CD14-positive monocyte (primary cell): ENCODE measurements around the gene RIPK3. TPM values are rescaled to one million over a fixed set of nuclear protein-coding genes. Genes with fewer than 3 reads are reported as not detected.
"Not testable (repeated sequence)": the region's sequence is repeated elsewhere in the genome, so short reads cannot be mapped to it uniquely, and the experiment has no call there.

Source experiments
- DNase-seq, 3 donors: peaks; one replicate each; pipeline ENCODE4 v3.0.0-alpha.2; 2011 to 2022
- H2AFZ ChIP-seq: 2 replicates; pipeline ENCODE4 v1.6.0; 2012; ENCODE audit warnings: mild to moderate bottlenecking, low read depth, low read length, inconsistent platforms; ENCODE audit not compliant: insufficient read depth, poor library complexity, severe bottlenecking
- H3K27ac ChIP-seq, 2 donors: 1 replicate in 1 of 2; 2 replicates in 1 of 2; pipeline ENCODE4 v1.5.1; 2012 to 2013; ENCODE audit warnings: low read length in 2 of 2, control low read depth in 1 of 2, inconsistent platforms in 1 of 2, low read depth in 1 of 2, mild to moderate bottlenecking in 1 of 2
- H3K27me3 ChIP-seq, 2 donors: one replicate each; pipeline versions ENCODE4 v1.6.0 to v1.6.1; 2011 to 2013; ENCODE audit warnings: low read length in 2 of 2; ENCODE audit not compliant: control insufficient read depth in 2 of 2, insufficient read depth in 2 of 2
- H3K36me3 ChIP-seq, 2 donors: replicated peaks in 1 of 2; 1 replicate in 1 of 2; 2 replicates in 1 of 2; pipeline versions ENCODE4 v1.5.1 to v1.6.1; 2012 to 2013; ENCODE audit warnings: low read length in 2 of 2, control low read depth in 1 of 2, inconsistent platforms in 1 of 2, mild to moderate bottlenecking in 1 of 2; ENCODE audit not compliant: insufficient read depth in 2 of 2, control insufficient read depth in 1 of 2
- H3K4me1 ChIP-seq, 2 donors: 1 replicate in 1 of 2; 2 replicates in 1 of 2; pipeline versions ENCODE4 v1.5.1 to v1.6.1; 2012 to 2013; ENCODE audit warnings: low read length in 2 of 2, control low read depth in 1 of 2, inconsistent platforms in 1 of 2, mild to moderate bottlenecking in 1 of 2, moderate library complexity in 1 of 2; ENCODE audit not compliant: insufficient read depth in 2 of 2, control insufficient read depth in 1 of 2
- H3K4me2 ChIP-seq: replicated peaks from 2 replicates; pipeline ENCODE3; 2012; ENCODE audit warnings: low read length, moderate library complexity, mild to moderate bottlenecking; ENCODE audit not compliant: poor library complexity, severe bottlenecking; ENCODE audit errors: extremely low read depth
- H3K4me3 ChIP-seq, 3 experiments: fragments of 200-600 bp in 1 of 3; sonication (generic) in 1 of 3; replicated peaks in 1 of 3; 1 replicate in 2 of 3; 2 replicates in 1 of 3; pipeline ENCODE4 v1.5.1; 2011 to 2013; ENCODE audit warnings: low read length in 3 of 3, mild to moderate bottlenecking in 3 of 3, control low read depth in 2 of 3, low read depth in 2 of 3, inconsistent platforms in 1 of 3, moderate library complexity in 1 of 3
- H3K79me2 ChIP-seq: 2 replicates; pipeline ENCODE4 v1.6.0; 2012; ENCODE audit warnings: mild to moderate bottlenecking, control low read depth, inconsistent platforms, low read length, moderate library complexity; ENCODE audit not compliant: insufficient read depth
- H3K9ac ChIP-seq: 2 replicates; pipeline ENCODE4 v1.6.0; 2017; ENCODE audit warnings: low read length, mild to moderate bottlenecking; ENCODE audit not compliant: insufficient read depth, poor library complexity, severe bottlenecking
- H3K9me3 ChIP-seq, 2 donors: replicated peaks in 1 of 2; 1 replicate in 1 of 2; 2 replicates in 1 of 2; pipeline versions ENCODE4 v1.5.1 to v1.6.1; 2012 to 2013; ENCODE audit warnings: low read length in 2 of 2, control low read depth in 1 of 2; ENCODE audit not compliant: control insufficient read depth in 1 of 2, insufficient read depth in 1 of 2
- H4K20me1 ChIP-seq: 2 replicates; pipeline ENCODE4 v1.6.0; 2012; ENCODE audit warnings: mild to moderate bottlenecking, low read length, control low read depth, moderate library complexity; ENCODE audit not compliant: insufficient read depth
- H3K27ac Mint-ChIP-seq, 7 donors: one replicate each; pipeline ENCODE4 v1.8.0; 2020; ENCODE audit warnings: mild to moderate bottlenecking in 7 of 7, mixed read lengths in 7 of 7, moderate library complexity in 6 of 7, inconsistent platforms in 2 of 7
- H3K27me3 Mint-ChIP-seq, 3 donors: one replicate each; pipeline ENCODE4 v1.8.0; 2021 to 2022; ENCODE audit warnings: low read depth in 3 of 3, mild to moderate bottlenecking in 3 of 3, mixed read lengths in 3 of 3, moderate library complexity in 3 of 3, inconsistent platforms in 1 of 3
- H3K36me3 Mint-ChIP-seq, 2 donors: one replicate each; pipeline ENCODE4 v1.8.0; 2020; ENCODE audit warnings: mixed read lengths in 2 of 2, inconsistent platforms in 1 of 2, mild to moderate bottlenecking in 1 of 2
- H3K4me1 Mint-ChIP-seq: one replicate; pipeline ENCODE4 v1.8.0; 2020; ENCODE audit warnings: mild to moderate bottlenecking, mixed read lengths
- H3K4me3 Mint-ChIP-seq, 2 donors: one replicate each; pipeline ENCODE4 v1.8.0; 2020; ENCODE audit warnings: mild to moderate bottlenecking in 2 of 2, mixed read lengths in 2 of 2, moderate library complexity in 1 of 2
- H3K9me3 Mint-ChIP-seq, 7 donors: one replicate each; pipeline ENCODE4 v1.8.0; 2020 to 2022; ENCODE audit warnings: mixed read lengths in 7 of 7, mild to moderate bottlenecking in 6 of 7, moderate library complexity in 6 of 7, inconsistent platforms in 2 of 7
- CTCF ChIP-seq: fragments of 200-600 bp; IDR thresholded peaks from one replicate; pipeline ENCODE4 v1.8.0; 2022; ENCODE audit warnings: antibody characterized with exemption, mild to moderate bottlenecking
- WGBS: methylation state at CpG from one replicate; pipeline ENCODE4 v1.1.5; 2013; ENCODE audit warnings: missing lambda C conversion rate; ENCODE audit not compliant: insufficient coverage; 5-methylcytosine and 5-hydroxymethylcytosine counted together
- intact Hi-C, 2 donors: fragments of 100-400 bp; cut with micrococcal nuclease; formaldehyde crosslinking; loops; one replicate each; pipeline versions ENCODE4 v1.15.0 to v1.15.1; 2023
- polyA plus RNA-seq, 3 donors: library from polyadenylated mRNA; depleted of rRNA in 1 of 3; unstranded in 2 of 3; stranded (reverse) in 1 of 3; fragments of 300-500 nt in 2 of 3; fragments of >200 nt in 1 of 3; fragmentation: Illumina TruSeq in 2 of 3; gene quantifications; 1 replicate in 2 of 3; 2 replicates in 1 of 3; pipeline ENCODE4 v1.2.3, GENCODE V29; 2012 to 2021

RIPK3 gene
- polyA plus RNA-seq, 3 donors: 11.7 to 69.6 (median 11.8) TPM

- H2AFZ ChIP-seq: no peak overlapping the region
- H4K20me1 ChIP-seq: no peaks in the 10 kb centered on the region
- no peaks in the 10 kb centered on the region for H3K36me3 Mint-ChIP-seq
- H3K27me3 ChIP-seq: no peaks in the 10 kb centered on the region
- H3K4me3 ChIP-seq: no peak overlapping the region
- H3K4me2 ChIP-seq: no peak overlapping the region
- peaks cover 0 to 2% (median 0%) of the 10 kb centered on the region in 7 donors for H3K9me3 Mint-ChIP-seq
- H3K4me1 Mint-ChIP-seq: no peaks in the 10 kb centered on the region
- no peak for DNase-seq
- H3K9ac ChIP-seq: no peak overlapping the region
- no peaks in the 10 kb centered on the region for H3K9me3 ChIP-seq
- H3K27me3 Mint-ChIP-seq: peaks cover 9 to 18% (median 10%) of the 10 kb centered on the region in 3 donors
- no peak for TF ChIP-seq CTCF
- WGBS: 70% methylated on average over 8 of the region's 16 CpGs
- H3K4me3 Mint-ChIP-seq: no peak overlapping the region
- H3K27ac ChIP-seq: no peak overlapping the region
- no peaks in the 10 kb centered on the region for H3K36me3 ChIP-seq
- H3K79me2 ChIP-seq: no peaks in the 10 kb centered on the region
- intact Hi-C loops: no loop called here
- H3K27ac Mint-ChIP-seq: no peak overlapping the region
- no peaks in the 10 kb centered on the region for H3K4me1 ChIP-seq
Measured at GRCh38 chr14:24376448-24377070, 36.8 kb upstream of the RIPK3 start.

GRCh38 chr14:24372701-24373416, 33.1 kb upstream of the RIPK3 start:
- Mint-ChIP-seq H3K9me3 (peaks cover 0 to 7% (median 2%) of the 10 kb centered on the region in 7 donors), H3K36me3 (no peaks in the 10 kb centered on the region), H3K27ac (no peak overlapping the region), H3K4me1 (peaks cover under 1% of the 10 kb centered on the region), H3K4me3 (no peak overlapping the region), H3K27me3 (peaks cover 28 to 36% (median 34%) of the 10 kb centered on the region in 3 donors)
- peaks cover 5 to 9% of the 10 kb centered on the region in 2 donors for H3K4me1 ChIP-seq
- H3K9me3 ChIP-seq: peaks cover 0 to 4% of the 10 kb centered on the region in 2 donors
- no peak for TF ChIP-seq CTCF
- intact Hi-C loops: loop anchor here in 1 of 2 donors (5.0 kb wide), 1 partner anchor 34 kb away; no protein-coding TSS in a partner anchor
- no peak for DNase-seq
- no peak overlapping the region for H3K4me2 ChIP-seq
- no peak overlapping the region for H3K9ac ChIP-seq
- H2AFZ ChIP-seq: no peak overlapping the region
- 97% methylated on average over 8 of the region's 12 CpGs for WGBS
- no peak overlapping the region for H3K4me3 ChIP-seq
- peaks cover 12 to 27% of the 10 kb centered on the region in 2 donors for H3K27me3 ChIP-seq
- H3K27ac ChIP-seq: no peak overlapping the region
- H3K36me3 ChIP-seq: no peaks in the 10 kb centered on the region
- H4K20me1 ChIP-seq: no peaks in the 10 kb centered on the region
- no peaks in the 10 kb centered on the region for H3K79me2 ChIP-seq

- not testable (repeated sequence) for H3K4me2 ChIP-seq, H4K20me1 ChIP-seq, H2AFZ ChIP-seq, H3K79me2 ChIP-seq, H3K27ac ChIP-seq, H3K4me3 ChIP-seq, DNase-seq, H3K9ac ChIP-seq, H3K36me3 ChIP-seq, H3K36me3 Mint-ChIP-seq, H3K27ac Mint-ChIP-seq, H3K4me3 Mint-ChIP-seq
- Histone ChIP-seq H3K27me3 (peaks cover 23 to 39% of the 10 kb centered on the region in 2 donors), H3K4me1 (peaks cover 17 to 20% of the 10 kb centered on the region in 2 donors), H3K9me3 (peaks cover 0 to 14% of the 10 kb centered on the region in 2 donors)
- Mint-ChIP-seq H3K9me3 (peaks cover 0 to 15% (median 8%) of the 10 kb centered on the region in 7 donors), H3K4me1 (peaks cover 12% of the 10 kb centered on the region), H3K27me3 (peaks cover 38 to 44% (median 41%) of the 10 kb centered on the region in 3 donors)
- WGBS: no CpG with 5 or more reads among the region's 3 CpGs
- intact Hi-C loops: loop anchor here in 1 of 2 donors (5.0 kb wide), 1 partner anchor 36 kb away; no protein-coding TSS in a partner anchor
Measured at GRCh38 chr14:24371605-24372004, 31.8 kb upstream of the RIPK3 start.
